ENCODE data around the gene RNF135.
"Not testable (repeated sequence)": the region's sequence is repeated elsewhere in the genome, so short reads cannot be mapped to it uniquely, and the experiment has no call there.

The RNF135 gene

GRCh38 chr17:30967911-30968310 is 2.9 kb upstream of the RNF135 start:
- H3K4me3 Mint-ChIP-seq; H3K9me3 Mint-ChIP-seq; H3K27me3 Mint-ChIP-seq (ENCODE audit: low read depth); H3K27ac Mint-ChIP-seq; H3K36me3 Mint-ChIP-seq (ENCODE audit: low read depth): not testable (repeated sequence)
- H3K4me1 Mint-ChIP-seq (ENCODE audit: low read depth): peaks cover 23% of the 10 kb centered on the region

GRCh38 chr17:30969989-30970830 is 629 bp upstream of the RNF135 start:
- peak overlapping the region; percentile 96 for H3K27ac Mint-ChIP-seq
- H3K36me3 Mint-ChIP-seq (ENCODE audit: low read depth): peaks cover 11% of the 10 kb centered on the region
- no peaks in the 10 kb centered on the region for H3K9me3 Mint-ChIP-seq
- H3K4me3 Mint-ChIP-seq: peak overlapping the region; percentile 95
- no peaks in the 10 kb centered on the region for H3K27me3 Mint-ChIP-seq (ENCODE audit: low read depth)
- H3K4me1 Mint-ChIP-seq (ENCODE audit: low read depth): peaks cover 24% of the 10 kb centered on the region

GRCh38 chr17:30975042-30975820 is 4.4 kb downstream of the RNF135 start:
- Mint-ChIP-seq H3K4me1 (ENCODE audit: low read depth) (peaks cover 15% of the 10 kb centered on the region), H3K27me3 (ENCODE audit: low read depth) (no peaks in the 10 kb centered on the region), H3K27ac (no peak overlapping the region), H3K36me3 (ENCODE audit: low read depth) (peaks cover 14% of the 10 kb centered on the region), H3K4me3 (no peak overlapping the region), H3K9me3 (no peaks in the 10 kb centered on the region)

GRCh38 chr17:30979919-30980318 is 9.1 kb downstream of the RNF135 start:
- H3K27me3 Mint-ChIP-seq (ENCODE audit: low read depth); H3K36me3 Mint-ChIP-seq (ENCODE audit: low read depth); H3K4me3 Mint-ChIP-seq; H3K9me3 Mint-ChIP-seq; H3K4me1 Mint-ChIP-seq (ENCODE audit: low read depth); H3K27ac Mint-ChIP-seq: not testable (repeated sequence)

- no peaks in the 10 kb centered on the region for H3K9me3 Mint-ChIP-seq
- H3K4me3 Mint-ChIP-seq: no peak overlapping the region
- no peaks in the 10 kb centered on the region for H3K27me3 Mint-ChIP-seq (ENCODE audit: low read depth)
- peaks cover 2% of the 10 kb centered on the region for H3K36me3 Mint-ChIP-seq (ENCODE audit: low read depth)
- H3K27ac Mint-ChIP-seq: no peak overlapping the region
- H3K4me1 Mint-ChIP-seq (ENCODE audit: low read depth): no peaks in the 10 kb centered on the region
These were observed 11.0 kb downstream of the RNF135 start for GRCh38 chr17:30981531-30982519.

GRCh38 chr17:30982855-30983254 is 12.0 kb downstream of the RNF135 start:
- peaks cover 4% of the 10 kb centered on the region for H3K36me3 Mint-ChIP-seq (ENCODE audit: low read depth)
- no peaks in the 10 kb centered on the region for H3K9me3 Mint-ChIP-seq
- H3K27ac Mint-ChIP-seq: no peak overlapping the region
- H3K4me3 Mint-ChIP-seq: no peak overlapping the region
- H3K27me3 Mint-ChIP-seq (ENCODE audit: low read depth): no peaks in the 10 kb centered on the region
- no peaks in the 10 kb centered on the region for H3K4me1 Mint-ChIP-seq (ENCODE audit: low read depth)

GRCh38 chr17:30990458-30990857 is 19.6 kb downstream of the RNF135 start:
- Mint-ChIP-seq H3K4me3 (no peak overlapping the region), H3K36me3 (ENCODE audit: low read depth) (peaks cover 7% of the 10 kb centered on the region), H3K27me3 (ENCODE audit: low read depth) (no peaks in the 10 kb centered on the region), H3K27ac (no peak overlapping the region), H3K4me1 (ENCODE audit: low read depth) (no peaks in the 10 kb centered on the region), H3K9me3 (no peaks in the 10 kb centered on the region)

GRCh38 chr17:30992551-30992950 is 21.7 kb downstream of the RNF135 start:
- no peaks in the 10 kb centered on the region for H3K27me3 Mint-ChIP-seq (ENCODE audit: low read depth)
- H3K36me3 Mint-ChIP-seq (ENCODE audit: low read depth): peaks cover 8% of the 10 kb centered on the region
- H3K4me3 Mint-ChIP-seq: no peak overlapping the region
- H3K4me1 Mint-ChIP-seq (ENCODE audit: low read depth): no peaks in the 10 kb centered on the region
- no peaks in the 10 kb centered on the region for H3K9me3 Mint-ChIP-seq
- no peak overlapping the region for H3K27ac Mint-ChIP-seq

GRCh38 chr17:30995347-30995746 is 24.5 kb downstream of the RNF135 start:
- no peak overlapping the region for H3K4me3 Mint-ChIP-seq
- peaks cover 7% of the 10 kb centered on the region for H3K36me3 Mint-ChIP-seq (ENCODE audit: low read depth)
- no peaks in the 10 kb centered on the region for H3K9me3 Mint-ChIP-seq
- no peaks in the 10 kb centered on the region for H3K27me3 Mint-ChIP-seq (ENCODE audit: low read depth)
- no peaks in the 10 kb centered on the region for H3K4me1 Mint-ChIP-seq (ENCODE audit: low read depth)
- H3K27ac Mint-ChIP-seq: no peak overlapping the region

- no peaks in the 10 kb centered on the region for H3K4me1 Mint-ChIP-seq (ENCODE audit: low read depth)
These were observed 25.6 kb downstream of the RNF135 start for GRCh38 chr17:30996486-30996885.

GRCh38 chr17:30997270-30997669 is 26.4 kb downstream of the RNF135 start:
- Mint-ChIP-seq H3K27ac (no peak overlapping the region), H3K9me3 (no peaks in the 10 kb centered on the region), H3K4me1 (ENCODE audit: low read depth) (no peaks in the 10 kb centered on the region)

More at GRCh38 chr17:30996486-30996885, 25.6 kb downstream of the RNF135 start:
- Mint-ChIP-seq H3K36me3 (ENCODE audit: low read depth) (peaks cover 7% of the 10 kb centered on the region), H3K27me3 (ENCODE audit: low read depth) (no peaks in the 10 kb centered on the region), H3K27ac (no peak overlapping the region), H3K4me3 (no peak overlapping the region), H3K9me3 (no peaks in the 10 kb centered on the region)

GRCh38 chr17:30997842-30998241 is 27.0 kb downstream of the RNF135 start:
- H3K36me3 Mint-ChIP-seq (ENCODE audit: low read depth): peaks cover 7% of the 10 kb centered on the region
- H3K27ac Mint-ChIP-seq: no peak overlapping the region
- H3K9me3 Mint-ChIP-seq: no peaks in the 10 kb centered on the region
- H3K27me3 Mint-ChIP-seq (ENCODE audit: low read depth): no peaks in the 10 kb centered on the region
- H3K4me3 Mint-ChIP-seq: no peak overlapping the region
- H3K4me1 Mint-ChIP-seq (ENCODE audit: low read depth): no peaks in the 10 kb centered on the region

More at GRCh38 chr17:30997270-30997669, 26.4 kb downstream of the RNF135 start:
- no peak overlapping the region for H3K4me3 Mint-ChIP-seq
- H3K27me3 Mint-ChIP-seq (ENCODE audit: low read depth): no peaks in the 10 kb centered on the region
- peaks cover 7% of the 10 kb centered on the region for H3K36me3 Mint-ChIP-seq (ENCODE audit: low read depth)

- H3K27ac Mint-ChIP-seq: no peak overlapping the region
- H3K4me3 Mint-ChIP-seq: no peak overlapping the region
- H3K4me1 Mint-ChIP-seq (ENCODE audit: low read depth): peaks cover 5% of the 10 kb centered on the region
- no peaks in the 10 kb centered on the region for H3K9me3 Mint-ChIP-seq
- peaks cover 7% of the 10 kb centered on the region for H3K36me3 Mint-ChIP-seq (ENCODE audit: low read depth)
- H3K27me3 Mint-ChIP-seq (ENCODE audit: low read depth): no peaks in the 10 kb centered on the region
These were observed 31.2 kb downstream of the RNF135 start for GRCh38 chr17:31002047-31002446.

- Mint-ChIP-seq H3K9me3 (no peaks in the 10 kb centered on the region), H3K4me1 (ENCODE audit: low read depth) (peaks cover 13% of the 10 kb centered on the region), H3K36me3 (ENCODE audit: low read depth) (peaks cover 7% of the 10 kb centered on the region), H3K27ac (no peak overlapping the region), H3K27me3 (ENCODE audit: low read depth) (peaks cover 10% of the 10 kb centered on the region), H3K4me3 (no peak overlapping the region)
These were observed 32.5 kb downstream of the RNF135 start for GRCh38 chr17:31003225-31003866.
